Esophagus (tissue), 2 donors: ENCODE results near the gene CAPN13. TPM values are rescaled to one million over a fixed set of nuclear protein-coding genes. Genes with fewer than 3 reads are reported as not detected.

Experiments
- H3K27ac ChIP-seq, 2 donors: one replicate each; pipeline ENCODE4 v1.5.1; 2013; ENCODE audit warnings: low read depth in 2 of 2, mild to moderate bottlenecking in 2 of 2, inconsistent platforms in 1 of 2, low read length in 1 of 2, moderate library complexity in 1 of 2
- H3K27me3 ChIP-seq, 2 donors: one replicate each; pipeline ENCODE4 v1.6.1; 2013; ENCODE audit warnings: low read length in 2 of 2, control low read depth in 1 of 2, mild to moderate bottlenecking in 1 of 2; ENCODE audit not compliant: insufficient read depth in 2 of 2, control insufficient read depth in 1 of 2
- H3K36me3 ChIP-seq, 2 donors: one replicate each; pipeline ENCODE4 v1.6.1; 2013; ENCODE audit warnings: low read length in 1 of 2; ENCODE audit not compliant: control insufficient read depth in 2 of 2, insufficient read depth in 2 of 2
- H3K4me1 ChIP-seq, 2 donors: one replicate each; pipeline ENCODE4 v1.6.1; 2013; ENCODE audit warnings: low read length in 1 of 2; ENCODE audit not compliant: control insufficient read depth in 2 of 2, insufficient read depth in 2 of 2
- H3K4me3 ChIP-seq, 2 donors: one replicate each; pipeline ENCODE4 v1.5.1; 2013; ENCODE audit warnings: low read length in 2 of 2, mild to moderate bottlenecking in 2 of 2, low read depth in 1 of 2, moderate library complexity in 1 of 2
- H3K9me3 ChIP-seq, 2 donors: one replicate each; pipeline ENCODE4 v1.6.1; 2013; ENCODE audit warnings: mild to moderate bottlenecking in 2 of 2, low read depth in 1 of 2, low read length in 1 of 2, moderate library complexity in 1 of 2; ENCODE audit not compliant: control insufficient read depth in 2 of 2, insufficient read depth in 1 of 2
- WGBS, 2 donors: extraction: QIAGEN DNeasy Blood & Tissue Kit; methylation state at CpG; one replicate each; pipeline ENCODE4 v1.1.7; 2013; 5-methylcytosine and 5-hydroxymethylcytosine counted together
- polyA plus RNA-seq, 2 donors: library from polyadenylated mRNA; stranded (reverse); fragments of 200-250 nt; gene quantifications; one replicate each; pipeline ENCODE4 v1.2.3, GENCODE V29; 2013
- donor health status: healthy with polysubstance abuse.
- donor health status: Bipolar disorder and iron deficiency.

Gene CAPN13
- polyA plus RNA-seq, 2 donors = 0.41 to 1.5 TPM

GRCh38 chr2:30678410-30679137 is 128.7 kb downstream of the CAPN13 start:
- WGBS, 2 donors = 83% methylated on average over 10 to 11 of the region's 11 CpGs
- H3K4me3 ChIP-seq = no peak overlapping the region
- H3K4me1 ChIP-seq = peaks cover 0 to 3% of the 10 kb centered on the region in 2 donors
- no peak overlapping the region for H3K27ac ChIP-seq
- no peaks in the 10 kb centered on the region for H3K27me3 ChIP-seq
- no peaks in the 10 kb centered on the region for H3K36me3 ChIP-seq
- no peaks in the 10 kb centered on the region for H3K9me3 ChIP-seq

- H3K4me1 ChIP-seq = peaks cover 0 to 3% of the 10 kb centered on the region in 2 donors
- H3K4me3 ChIP-seq = no peak overlapping the region
- H3K27ac ChIP-seq = no peak overlapping the region
- no peaks in the 10 kb centered on the region for H3K36me3 ChIP-seq
- no peaks in the 10 kb centered on the region for H3K27me3 ChIP-seq
- H3K9me3 ChIP-seq = no peaks in the 10 kb centered on the region
- 80 to 83% methylated on average over 5 of the region's 5 CpGs for WGBS, 2 donors
Measured at GRCh38 chr2:30677861-30678385, 129.3 kb downstream of the CAPN13 start.

- H3K9me3 ChIP-seq = no peaks in the 10 kb centered on the region
- no peak overlapping the region for H3K27ac ChIP-seq
- peaks cover 0 to 3% of the 10 kb centered on the region in 2 donors for H3K4me1 ChIP-seq
- no peaks in the 10 kb centered on the region for H3K27me3 ChIP-seq
- H3K4me3 ChIP-seq = no peak overlapping the region
- H3K36me3 ChIP-seq = no peaks in the 10 kb centered on the region
Measured at GRCh38 chr2:30677231-30677630, 130.0 kb downstream of the CAPN13 start.

GRCh38 chr2:30675758-30676157 is 131.5 kb downstream of the CAPN13 start:
- Histone ChIP-seq H3K27ac (no peak overlapping the region), H3K9me3 (no peaks in the 10 kb centered on the region), H3K27me3 (no peaks in the 10 kb centered on the region), H3K36me3 (no peaks in the 10 kb centered on the region), H3K4me1 (peaks cover 0 to 3% of the 10 kb centered on the region in 2 donors), H3K4me3 (no peak overlapping the region)
- 90 to 97% methylated on average over 2 of the region's 2 CpGs for WGBS, 2 donors

- Histone ChIP-seq H3K4me1 (no peaks in the 10 kb centered on the region), H3K27ac (no peak overlapping the region), H3K36me3 (no peaks in the 10 kb centered on the region), H3K27me3 (no peaks in the 10 kb centered on the region), H3K4me3 (no peak overlapping the region), H3K9me3 (peaks cover 0 to 4% of the 10 kb centered on the region in 2 donors)
- WGBS, 2 donors = 89% methylated on average over 4 of the region's 4 CpGs
Measured at GRCh38 chr2:30673127-30673526, 134.1 kb downstream of the CAPN13 start.
